HG03159 (cell line): Measurements from ENCODE around the gene RCOR1.

Source experiments
- ATAC-seq: cut with Tn5 transposase; IDR thresholded peaks from one replicate; pipeline ENCODE4 v1.9.1; 2021; ENCODE audit warnings: mild to moderate bottlenecking, moderate library complexity; ENCODE audit not compliant: unreplicated experiment

RCOR1 gene

GRCh38 chr14:102668291-102668873 lies 75.9 kb downstream of the RCOR1 start:
- ATAC-seq = no peak

- ATAC-seq = no peak
Measured at GRCh38 chr14:102671410-102671809, 79.0 kb downstream of the RCOR1 start.

GRCh38 chr14:102672410-102672960 lies 80.0 kb downstream of the RCOR1 start:
- ATAC-seq = no peak

GRCh38 chr14:102675396-102675795 lies 82.9 kb downstream of the RCOR1 start:
- ATAC-seq = no peak

GRCh38 chr14:102678394-102678793 lies 85.9 kb downstream of the RCOR1 start:
- ATAC-seq = no peak

GRCh38 chr14:102683399-102684297 lies 91.2 kb downstream of the RCOR1 start:
- no peak for ATAC-seq

GRCh38 chr14:102684298-102684663 lies 91.8 kb downstream of the RCOR1 start:
- ATAC-seq = no peak

- no peak for ATAC-seq
Measured at GRCh38 chr14:102686196-102686801, 93.8 kb downstream of the RCOR1 start.

GRCh38 chr14:102688290-102688689 lies 95.8 kb downstream of the RCOR1 start:
- no peak for ATAC-seq

- ATAC-seq = no peak
Measured at GRCh38 chr14:102690509-102691286, 98.2 kb downstream of the RCOR1 start.

GRCh38 chr14:102691763-102692162 lies 99.3 kb downstream of the RCOR1 start:
- no peak for ATAC-seq

- no peak for ATAC-seq
Measured at GRCh38 chr14:102692334-102692733, 99.9 kb downstream of the RCOR1 start.

- ATAC-seq = no peak
Measured at GRCh38 chr14:102693006-102693755, 100.7 kb downstream of the RCOR1 start.

GRCh38 chr14:102694530-102695166 lies 102.2 kb downstream of the RCOR1 start:
- no peak for ATAC-seq

GRCh38 chr14:102695167-102695555 lies 102.7 kb downstream of the RCOR1 start:
- no peak for ATAC-seq

- no peak for ATAC-seq
Measured at GRCh38 chr14:102696332-102696731, 103.9 kb downstream of the RCOR1 start.

GRCh38 chr14:102696856-102697495 lies 104.5 kb downstream of the RCOR1 start:
- no peak for ATAC-seq

GRCh38 chr14:102697501-102697900 lies 105.1 kb downstream of the RCOR1 start:
- no peak for ATAC-seq

- no peak for ATAC-seq
Measured at GRCh38 chr14:102699416-102700110, 107.1 kb downstream of the RCOR1 start.
